GM18507 (cell line): ENCODE results near the gene CCDC51.
"Not testable (repeated sequence)": the region's sequence is repeated elsewhere in the genome, so short reads cannot be mapped to it uniquely, and the experiment has no call there.

ENCODE experiments used
- DNase-seq: peaks from one replicate; pipeline ENCODE4 v3.0.0; 2011; ENCODE audit warnings: low read depth; ENCODE audit not compliant: insufficient read length; ENCODE audit errors: extremely low spot score
- FAIRE-seq: peaks from 2 replicates; lab custom pipeline; 2011; peaks lifted over from hg19 to GRCh38; lab: Jason Lieb, UNC

Gene CCDC51

GRCh38 chr3:48439820-48440589, at the start of gene CCDC51, which contains the start of gene TMA7:
Gene CCDC51 (minus strand): TSS chr3:48440119. CDS start chr3:48435128, 4,991 bp downstream.
Gene TMA7 (plus strand): TSS chr3:48440257. CDS start chr3:48440297, 40 bp downstream.
- DNase-seq (peak; percentile 99), FAIRE-seq (peak; percentile 99)

GRCh38 chr3:48486952-48487351, 47.0 kb upstream of the CCDC51 start:
- FAIRE-seq (no peak), DNase-seq (no peak)

GRCh38 chr3:48482822-48483221, 42.9 kb upstream of the CCDC51 start:
- FAIRE-seq, DNase-seq: not testable (repeated sequence)

- FAIRE-seq = not testable (repeated sequence)
These were observed 41.0 kb upstream of the CCDC51 start for GRCh38 chr3:48480891-48481290.

GRCh38 chr3:48478626-48479555, 39.0 kb upstream of the CCDC51 start:
- no peak for DNase-seq
- FAIRE-seq = peak; percentile 85

More at GRCh38 chr3:48480891-48481290, 41.0 kb upstream of the CCDC51 start:
- not testable (repeated sequence) for DNase-seq

GRCh38 chr3:48477959-48478520, 38.1 kb upstream of the CCDC51 start:
- no peak for FAIRE-seq
- no peak for DNase-seq

GRCh38 chr3:48476426-48477053, 36.6 kb upstream of the CCDC51 start:
- no peak for FAIRE-seq
- no peak for DNase-seq

GRCh38 chr3:48475188-48475587, 35.3 kb upstream of the CCDC51 start:
- no peak for FAIRE-seq

GRCh38 chr3:48474619-48475018, 34.7 kb upstream of the CCDC51 start:
- FAIRE-seq (no peak), DNase-seq (no peak)

More at GRCh38 chr3:48475188-48475587, 35.3 kb upstream of the CCDC51 start:
- DNase-seq = no peak

- DNase-seq, FAIRE-seq: not testable (repeated sequence)
These were observed 34.1 kb upstream of the CCDC51 start for GRCh38 chr3:48474031-48474430.

GRCh38 chr3:48473617-48473952, 33.7 kb upstream of the CCDC51 start:
- no peak for FAIRE-seq
- no peak for DNase-seq

- FAIRE-seq (peak; percentile 100), DNase-seq (peak; percentile 86)
These were observed 33.2 kb upstream of the CCDC51 start for GRCh38 chr3:48472923-48473616.

- no peak for FAIRE-seq
- peak; percentile 8 for DNase-seq
These were observed 32.7 kb upstream of the CCDC51 start for GRCh38 chr3:48472673-48472922.

- DNase-seq = no peak
- no peak for FAIRE-seq
These were observed 30.4 kb upstream of the CCDC51 start for GRCh38 chr3:48470286-48470685.

- FAIRE-seq (no peak), DNase-seq (no peak)
These were observed 29.4 kb upstream of the CCDC51 start for GRCh38 chr3:48469046-48469915.

- no peak for FAIRE-seq
- DNase-seq = no peak
These were observed 28.4 kb upstream of the CCDC51 start for GRCh38 chr3:48468329-48468731.

- FAIRE-seq (no peak), DNase-seq (no peak)
These were observed 27.8 kb upstream of the CCDC51 start for GRCh38 chr3:48467473-48468267.

GRCh38 chr3:48467110-48467454, 27.2 kb upstream of the CCDC51 start:
- no peak for DNase-seq
- peak; percentile 24 for FAIRE-seq
